ENCODE data around the gene SIGLEC5. TPM values are rescaled to one million over a fixed set of nuclear protein-coding genes. Genes with fewer than 3 reads are reported as not detected.

SIGLEC5 gene
- total and polyA plus RNA-seq, 5 donors, result 0.20 to 1.2 (median 0.88) TPM; not detected in 2

- H3K4me1 ChIP-seq (ENCODE audit: control insufficient read depth, insufficient read depth, low read length), result no peaks in the 10 kb centered on the region
- H3K4me3 ChIP-seq (ENCODE audit: low read length), result no peak overlapping the region
- H3K9me3 ChIP-seq (ENCODE audit: control insufficient read depth, low read length), result no peaks in the 10 kb centered on the region
- intact Hi-C loops (cut with DNase I), result no loop called here
- no peak for DNase-seq
- H3K27ac ChIP-seq (ENCODE audit: low read length), result no peak overlapping the region
- WGBS, result 77% methylated on average over 14 of the region's 14 CpGs
- ATAC-seq, result no peak
- H3K27me3 ChIP-seq (ENCODE audit: control insufficient read depth, insufficient read depth), result no peaks in the 10 kb centered on the region
Observed at GRCh38 chr19:51628153-51628939, 1.9 kb downstream of the SIGLEC5 start.

DNA sequence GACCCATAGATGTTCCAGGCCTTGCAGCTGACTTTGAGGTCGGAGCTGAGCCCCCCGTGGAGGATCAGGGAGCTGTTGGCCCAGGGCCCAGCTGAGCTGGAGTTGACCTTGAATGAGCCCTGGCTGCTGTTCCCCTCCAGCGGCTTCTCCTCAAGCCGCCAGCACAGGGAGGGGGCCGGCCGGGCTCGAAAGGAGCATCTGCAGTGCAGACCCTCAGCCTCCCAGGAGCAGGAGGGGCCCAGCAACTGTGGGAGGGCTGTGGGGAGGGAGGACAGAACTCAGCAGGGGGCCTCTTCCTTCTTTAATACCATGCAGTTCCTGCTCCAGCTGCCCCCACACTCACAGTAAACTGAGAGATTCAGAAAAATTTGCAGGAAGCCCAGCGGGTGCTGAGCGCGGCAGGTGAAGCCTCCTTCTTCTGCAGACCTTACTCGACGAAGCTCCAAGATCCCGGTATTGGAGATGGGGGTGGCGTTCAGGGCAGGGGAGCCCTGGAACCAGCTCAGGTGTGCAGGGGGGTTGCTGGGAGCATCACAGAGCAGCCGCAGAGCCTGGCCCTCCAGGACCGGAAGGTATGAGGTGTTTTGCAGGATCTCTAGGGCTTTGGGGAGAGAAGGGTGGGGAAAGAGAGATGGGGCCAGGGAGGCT, 2.6 kb downstream of the SIGLEC5 start:
- Histone ChIP-seq H3K9me3 (ENCODE audit: control insufficient read depth, low read length) (no peaks in the 10 kb centered on the region), H3K4me1 (ENCODE audit: control insufficient read depth, insufficient read depth, low read length) (no peaks in the 10 kb centered on the region), H3K27me3 (ENCODE audit: control insufficient read depth, insufficient read depth) (no peaks in the 10 kb centered on the region), H3K4me3 (ENCODE audit: low read length) (no peak overlapping the region), H3K27ac (ENCODE audit: low read length) (no peak overlapping the region)
- intact Hi-C loops (cut with DNase I), result no loop called here
- DNase-seq (no peak), ATAC-seq (no peak)
- WGBS, result 62% methylated on average over 16 of the region's 16 CpGs

DNA sequence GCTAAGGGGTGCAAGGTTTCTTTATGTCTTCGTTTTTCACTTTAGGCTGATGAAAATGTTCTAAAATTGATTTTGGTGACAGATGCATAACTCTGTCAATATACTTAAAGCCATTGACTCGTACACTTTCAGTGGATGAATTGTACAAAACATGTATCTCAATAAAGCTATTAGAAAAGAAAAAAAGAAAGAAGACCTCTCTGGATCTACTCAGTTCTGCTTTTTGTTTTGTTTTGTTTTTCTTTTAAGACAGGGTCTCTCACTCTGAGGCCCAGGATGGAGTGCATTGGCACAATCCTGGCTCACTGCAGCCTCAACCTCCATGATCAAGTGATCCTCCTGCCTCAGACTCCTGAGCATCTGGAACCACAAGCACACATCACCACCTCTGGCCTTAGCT, 3.5 kb downstream of the SIGLEC5 start:
- Histone ChIP-seq H3K4me1 (ENCODE audit: control insufficient read depth, insufficient read depth, low read length) (no peaks in the 10 kb centered on the region), H3K9me3 (ENCODE audit: control insufficient read depth, low read length) (no peaks in the 10 kb centered on the region), H3K27me3 (ENCODE audit: control insufficient read depth, insufficient read depth) (no peaks in the 10 kb centered on the region), H3K27ac (ENCODE audit: low read length) (no peak overlapping the region), H3K4me3 (ENCODE audit: low read length) (no peak overlapping the region)
- intact Hi-C loops (cut with DNase I), result no loop called here
- 46% methylated on average over 2 of the region's 2 CpGs for WGBS
- DNase-seq (no peak), ATAC-seq (no peak)

- 38% methylated on average over 2 of the region's 2 CpGs for whole genome bisulfite sequencing
- no peak for ATAC-seq
Observed at GRCh38 chr19:51621178-51621577, 9.0 kb downstream of the SIGLEC5 start.

DNA sequence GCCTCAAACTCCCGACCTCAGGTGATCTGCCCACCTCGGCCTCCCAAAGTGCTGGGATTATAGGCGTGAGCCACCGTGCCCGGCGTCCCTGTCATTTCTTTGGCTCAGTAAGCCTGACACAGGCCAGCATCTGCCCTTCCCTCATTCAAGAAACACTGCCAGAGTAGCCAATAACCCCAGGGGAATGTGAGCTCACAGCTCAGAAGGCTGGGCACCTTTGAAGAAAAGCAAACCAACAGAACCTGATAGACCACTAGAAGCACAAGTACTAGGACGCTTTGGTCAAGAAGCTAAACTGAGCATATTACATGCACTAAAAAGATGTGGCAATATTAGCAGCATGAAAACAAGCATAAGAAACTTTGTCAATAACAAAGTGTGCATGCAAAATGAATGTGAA, 14.2 kb downstream of the SIGLEC5 start:
- Histone ChIP-seq H3K4me3 (ENCODE audit: low read length) (no peak overlapping the region), H3K9me3 (ENCODE audit: control insufficient read depth, low read length) (peaks cover 6% of the 10 kb centered on the region), H3K4me1 (ENCODE audit: control insufficient read depth, insufficient read depth, low read length) (no peaks in the 10 kb centered on the region), H3K27ac (ENCODE audit: low read length) (no peak overlapping the region), H3K27me3 (ENCODE audit: control insufficient read depth, insufficient read depth) (no peaks in the 10 kb centered on the region)
- intact Hi-C loops (cut with DNase I), result no loop called here
- DNase-seq (no peak), ATAC-seq (no peak)
- 77% methylated on average over 7 of the region's 7 CpGs for WGBS

More at GRCh38 chr19:51621178-51621577, 9.0 kb downstream of the SIGLEC5 start:
- Histone ChIP-seq H3K27ac (ENCODE audit: low read length) (no peak overlapping the region), H3K9me3 (ENCODE audit: control insufficient read depth, low read length) (no peaks in the 10 kb centered on the region), H3K27me3 (ENCODE audit: control insufficient read depth, insufficient read depth) (no peaks in the 10 kb centered on the region), H3K4me1 (ENCODE audit: control insufficient read depth, insufficient read depth, low read length) (no peaks in the 10 kb centered on the region), H3K4me3 (ENCODE audit: low read length) (no peak overlapping the region)
- intact Hi-C loops (cut with DNase I), result no loop called here
- DNase-seq, result no peak

- no peaks in the 10 kb centered on the region for H3K27me3 ChIP-seq (ENCODE audit: control insufficient read depth, insufficient read depth)
- DNase-seq (no peak), ATAC-seq (no peak)
- peaks cover 6% of the 10 kb centered on the region for H3K9me3 ChIP-seq (ENCODE audit: control insufficient read depth, low read length)
- WGBS, result 67% methylated on average over 5 of the region's 5 CpGs
- intact Hi-C loops (cut with DNase I), result no loop called here
- H3K4me3 ChIP-seq (ENCODE audit: low read length), result no peak overlapping the region
- no peak overlapping the region for H3K27ac ChIP-seq (ENCODE audit: low read length)
- H3K4me1 ChIP-seq (ENCODE audit: control insufficient read depth, insufficient read depth, low read length), result no peaks in the 10 kb centered on the region
Observed at GRCh38 chr19:51614789-51615188, 15.4 kb downstream of the SIGLEC5 start.

DNA sequence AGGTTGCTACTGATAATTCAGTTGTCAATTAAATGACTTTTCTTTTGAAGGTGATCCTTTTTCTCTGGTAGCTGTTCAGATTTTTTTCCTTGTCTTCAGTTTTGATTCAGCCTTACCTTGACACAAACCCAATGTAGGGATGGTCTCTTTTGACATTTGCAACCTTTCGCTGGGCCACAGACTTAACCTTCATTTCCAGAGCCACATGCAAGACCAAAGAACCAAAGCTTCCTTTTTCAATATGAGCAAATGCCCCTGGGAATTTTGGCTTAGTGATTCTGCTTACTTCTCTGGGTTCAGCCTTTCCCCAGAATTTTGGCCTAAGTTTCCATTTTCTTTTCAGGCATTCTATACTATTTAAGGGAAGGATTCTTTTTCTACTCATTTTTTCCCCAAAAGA, 19.6 kb downstream of the SIGLEC5 start:
- H3K27me3 ChIP-seq (ENCODE audit: control insufficient read depth, insufficient read depth), result no peaks in the 10 kb centered on the region
- no peak for ATAC-seq
- H3K4me3 ChIP-seq (ENCODE audit: low read length), result no peak overlapping the region
- DNase-seq, result no peak
- intact Hi-C loops (cut with DNase I), result no loop called here
- H3K27ac ChIP-seq (ENCODE audit: low read length), result no peak overlapping the region
- WGBS, result 74% methylated on average over 1 of the region's 1 CpG
- H3K4me1 ChIP-seq (ENCODE audit: control insufficient read depth, insufficient read depth, low read length), result no peaks in the 10 kb centered on the region
- H3K9me3 ChIP-seq (ENCODE audit: control insufficient read depth, low read length), result peaks cover 6% of the 10 kb centered on the region

DNA sequence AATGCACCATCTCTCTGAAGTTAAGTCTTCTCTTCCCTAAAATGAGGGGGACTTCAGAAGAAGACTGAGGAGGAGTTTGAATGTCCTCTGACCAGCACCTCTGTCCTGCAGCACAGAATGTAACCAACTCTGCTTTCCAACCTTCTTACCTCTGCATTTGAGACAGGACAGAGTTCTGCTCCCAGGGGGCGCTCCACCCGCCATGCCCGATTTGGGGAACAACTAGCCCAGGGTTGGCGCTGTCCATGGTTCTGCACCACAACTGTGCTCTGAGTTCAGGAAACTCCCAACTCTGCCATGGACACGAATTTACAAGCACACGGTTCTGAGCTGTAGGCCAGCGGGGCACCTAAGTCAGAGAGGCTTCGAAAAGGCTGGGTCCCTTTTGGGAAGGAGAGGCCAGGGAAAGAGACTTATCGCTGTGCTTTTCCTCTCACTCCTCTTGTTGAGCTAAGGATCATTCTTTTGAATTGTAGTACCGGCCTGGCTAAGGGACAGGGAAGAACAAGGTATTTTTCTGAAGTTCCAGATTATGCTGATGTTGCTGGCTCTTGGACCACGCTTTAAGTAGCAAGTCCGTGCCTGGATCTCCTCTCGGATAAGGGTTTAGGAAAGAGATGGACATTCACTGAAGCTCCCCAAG, 22.2 kb downstream of the SIGLEC5 start:
- no peaks in the 10 kb centered on the region for H3K27me3 ChIP-seq (ENCODE audit: control insufficient read depth, insufficient read depth)
- ATAC-seq (peak; percentile 36 to 57), DNase-seq (peak; percentile 74 to 92 (median 88))
- H3K4me3 ChIP-seq (ENCODE audit: low read length), result no peak overlapping the region
- H3K9me3 ChIP-seq (ENCODE audit: control insufficient read depth, low read length), result peaks cover 5% of the 10 kb centered on the region
- H3K27ac ChIP-seq (ENCODE audit: low read length), result no peak overlapping the region
- H3K4me1 ChIP-seq (ENCODE audit: control insufficient read depth, insufficient read depth, low read length), result no peaks in the 10 kb centered on the region
- WGBS, result 19% methylated on average over 13 of the region's 13 CpGs
- intact Hi-C loops (cut with DNase I), result no loop called here

GRCh38 chr19:51607077-51607476, 23.1 kb downstream of the SIGLEC5 start:
- Histone ChIP-seq H3K4me1 (ENCODE audit: control insufficient read depth, insufficient read depth, low read length) (no peaks in the 10 kb centered on the region), H3K27me3 (ENCODE audit: control insufficient read depth, insufficient read depth) (no peaks in the 10 kb centered on the region), H3K27ac (ENCODE audit: low read length) (no peak overlapping the region), H3K9me3 (ENCODE audit: control insufficient read depth, low read length) (no peaks in the 10 kb centered on the region), H3K4me3 (ENCODE audit: low read length) (no peak overlapping the region)
- intact Hi-C loops (cut with DNase I), result no loop called here
- DNase-seq (no peak), ATAC-seq (no peak)
- WGBS, result 59% methylated on average over 6 of the region's 6 CpGs

DNA sequence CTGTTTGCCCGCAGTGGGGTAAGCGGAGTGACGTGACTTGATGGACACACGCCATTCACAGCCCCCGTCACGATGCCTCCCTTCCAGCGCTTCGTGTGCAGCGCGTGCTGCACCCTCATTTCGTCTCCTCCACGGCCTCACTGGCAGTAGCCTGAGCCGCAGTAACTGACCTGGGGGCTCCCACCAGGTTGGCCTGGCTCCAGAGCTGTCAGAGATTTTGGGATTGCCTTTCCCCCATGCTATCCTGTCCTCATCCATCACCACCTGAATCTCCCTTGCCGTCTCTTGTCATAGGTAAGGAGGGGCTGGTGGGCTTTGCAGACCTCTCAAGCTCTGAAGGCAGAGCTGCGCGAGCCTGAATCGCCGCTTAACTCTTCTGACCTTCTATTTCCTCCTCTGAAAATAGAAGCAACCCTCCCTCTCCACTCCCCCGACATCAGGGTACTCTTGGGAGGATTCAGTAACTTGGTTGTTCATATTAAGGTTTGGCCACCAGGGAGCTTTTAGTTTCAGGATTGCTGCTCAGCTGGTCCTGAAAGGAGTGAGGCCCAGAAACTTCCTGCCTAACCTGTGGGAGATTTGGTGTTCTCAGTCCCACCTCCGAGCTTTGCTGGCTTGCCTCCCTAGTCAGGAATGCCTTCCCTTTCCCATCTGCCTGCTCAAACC, 27.9 kb downstream of the SIGLEC5 start:
- H3K27me3 ChIP-seq (ENCODE audit: control insufficient read depth, insufficient read depth), result no peaks in the 10 kb centered on the region
- H3K4me3 ChIP-seq (ENCODE audit: low read length), result no peak overlapping the region
- no peaks in the 10 kb centered on the region for H3K9me3 ChIP-seq (ENCODE audit: control insufficient read depth, low read length)
- intact Hi-C loops (cut with DNase I), result no loop called here
- 82% methylated on average over 20 of the region's 20 CpGs for WGBS
- H3K27ac ChIP-seq (ENCODE audit: low read length), result no peak overlapping the region
- DNase-seq (no peak), ATAC-seq (no peak)
- no peaks in the 10 kb centered on the region for H3K4me1 ChIP-seq (ENCODE audit: control insufficient read depth, insufficient read depth, low read length)
